ENCODE data around the gene ROBO2.

The ROBO2 gene

DNA sequence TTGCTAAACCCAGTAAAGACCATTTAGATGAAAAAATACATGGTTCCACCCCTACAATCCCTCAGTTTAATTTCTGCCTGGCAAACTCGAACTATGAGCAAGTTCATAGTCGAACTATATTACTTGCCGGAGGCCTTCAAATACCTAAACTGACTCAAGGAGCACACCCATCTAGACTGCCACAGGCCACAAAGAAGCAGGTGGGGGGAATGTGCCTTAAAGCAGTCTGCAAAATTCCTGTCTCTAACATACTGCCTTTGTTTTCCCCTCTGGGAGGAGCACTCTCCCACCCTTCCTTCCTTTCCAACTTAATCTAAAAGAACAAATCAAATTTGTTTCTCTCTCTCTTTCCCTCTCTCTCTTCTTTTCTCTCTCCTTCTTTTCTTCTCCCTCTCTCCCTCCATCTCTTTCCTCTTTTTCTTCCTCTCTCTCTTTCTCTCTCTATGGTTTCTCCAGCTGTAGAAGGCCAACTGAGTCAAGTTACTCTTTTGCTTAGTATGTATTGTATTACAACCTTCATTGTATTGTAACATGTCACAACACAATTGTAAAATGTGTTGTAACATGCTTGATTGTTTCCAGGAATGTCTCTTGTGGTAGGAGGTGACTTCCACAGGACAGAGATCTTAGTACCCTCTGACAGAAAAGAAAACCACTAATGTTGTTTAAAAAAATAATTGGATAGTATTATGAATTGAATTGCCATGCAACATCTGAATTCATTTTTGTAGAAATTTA, 496.3 kb downstream of the ROBO2 start:
- no peak overlapping the region for H3K27ac ChIP-seq
- TF ChIP-seq, protein P1, sequence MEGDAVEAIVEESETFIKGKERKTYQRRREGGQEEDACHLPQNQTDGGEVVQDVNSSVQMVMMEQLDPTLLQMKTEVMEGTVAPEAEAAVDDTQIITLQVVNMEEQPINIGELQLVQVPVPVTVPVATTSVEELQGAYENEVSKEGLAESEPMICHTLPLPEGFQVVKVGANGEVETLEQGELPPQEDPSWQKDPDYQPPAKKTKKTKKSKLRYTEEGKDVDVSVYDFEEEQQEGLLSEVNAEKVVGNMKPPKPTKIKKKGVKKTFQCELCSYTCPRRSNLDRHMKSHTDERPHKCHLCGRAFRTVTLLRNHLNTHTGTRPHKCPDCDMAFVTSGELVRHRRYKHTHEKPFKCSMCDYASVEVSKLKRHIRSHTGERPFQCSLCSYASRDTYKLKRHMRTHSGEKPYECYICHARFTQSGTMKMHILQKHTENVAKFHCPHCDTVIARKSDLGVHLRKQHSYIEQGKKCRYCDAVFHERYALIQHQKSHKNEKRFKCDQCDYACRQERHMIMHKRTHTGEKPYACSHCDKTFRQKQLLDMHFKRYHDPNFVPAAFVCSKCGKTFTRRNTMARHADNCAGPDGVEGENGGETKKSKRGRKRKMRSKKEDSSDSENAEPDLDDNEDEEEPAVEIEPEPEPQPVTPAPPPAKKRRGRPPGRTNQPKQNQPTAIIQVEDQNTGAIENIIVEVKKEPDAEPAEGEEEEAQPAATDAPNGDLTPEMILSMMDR (IDR thresholded peaks at IDR 0.05) = no peak
- no peak for TF ChIP-seq ZFX (IDR thresholded peaks at IDR 0.05; ENCODE audit: borderline replicate concordance)

GRCh38 chr3:77539014-77539413, 499.1 kb downstream of the ROBO2 start:
- TF ChIP-seq ZFX (IDR thresholded peaks at IDR 0.05; ENCODE audit: borderline replicate concordance) = no peak
- TF ChIP-seq, protein P1 (IDR thresholded peaks at IDR 0.05) = no peak
- no peak overlapping the region for H3K27ac ChIP-seq

GRCh38 chr3:77539677-77540076, 499.8 kb downstream of the ROBO2 start:
- no peak for TF ChIP-seq ZFX (IDR thresholded peaks at IDR 0.05; ENCODE audit: borderline replicate concordance)
- TF ChIP-seq, protein P1 (IDR thresholded peaks at IDR 0.05) = no peak
- H3K27ac ChIP-seq = no peak overlapping the region

DNA sequence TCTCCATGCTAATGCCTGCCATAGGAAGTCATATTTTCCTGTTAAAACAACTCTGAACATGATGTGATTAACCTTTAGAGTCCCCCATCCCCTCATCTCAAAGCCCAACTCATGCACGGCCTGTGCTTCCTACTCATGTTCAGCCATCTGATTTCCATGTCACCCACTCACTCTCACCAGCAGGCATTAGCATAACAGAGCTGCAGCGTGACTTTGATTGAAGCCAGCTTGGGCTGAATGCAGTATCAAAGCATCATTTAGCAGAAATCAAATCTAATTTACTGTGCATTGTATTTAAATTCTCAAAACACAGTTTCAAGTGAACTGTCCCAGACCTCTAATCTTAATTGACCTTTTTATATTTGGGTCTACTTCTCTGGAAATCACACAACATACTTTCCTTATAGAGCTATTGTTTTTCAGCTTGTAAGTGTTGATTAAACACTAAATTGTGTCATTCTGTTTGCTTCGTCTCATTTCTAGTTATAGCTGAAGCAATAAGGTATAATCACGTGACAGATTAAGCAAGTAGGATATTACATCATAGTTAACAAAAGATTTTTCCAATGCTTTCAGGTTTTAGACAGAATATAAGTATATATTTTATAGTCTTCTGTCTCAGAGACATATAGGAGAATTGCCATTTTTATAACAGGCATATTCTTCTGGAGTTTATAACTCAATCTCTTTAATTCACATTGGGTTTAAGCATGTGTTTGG, 501.5 kb downstream of the ROBO2 start:
- no peak overlapping the region for H3K27ac ChIP-seq
- TF ChIP-seq ZFX (IDR thresholded peaks at IDR 0.05; ENCODE audit: borderline replicate concordance) = no peak
- TF ChIP-seq, protein P1 (IDR thresholded peaks at IDR 0.05) = no peak

- no peak overlapping the region for H3K27ac ChIP-seq
- TF ChIP-seq, protein P1 (IDR thresholded peaks at IDR 0.05) = no peak
- TF ChIP-seq ZFX (IDR thresholded peaks at IDR 0.05; ENCODE audit: borderline replicate concordance) = no peak
Measured at GRCh38 chr3:77546246-77546645, 506.3 kb downstream of the ROBO2 start.

GRCh38 chr3:77549034-77549433, 509.1 kb downstream of the ROBO2 start:
- no peak overlapping the region for H3K27ac ChIP-seq
- TF ChIP-seq ZFX (IDR thresholded peaks at IDR 0.05; ENCODE audit: borderline replicate concordance) = no peak
- TF ChIP-seq, protein P1 (IDR thresholded peaks at IDR 0.05) = no peak

DNA sequence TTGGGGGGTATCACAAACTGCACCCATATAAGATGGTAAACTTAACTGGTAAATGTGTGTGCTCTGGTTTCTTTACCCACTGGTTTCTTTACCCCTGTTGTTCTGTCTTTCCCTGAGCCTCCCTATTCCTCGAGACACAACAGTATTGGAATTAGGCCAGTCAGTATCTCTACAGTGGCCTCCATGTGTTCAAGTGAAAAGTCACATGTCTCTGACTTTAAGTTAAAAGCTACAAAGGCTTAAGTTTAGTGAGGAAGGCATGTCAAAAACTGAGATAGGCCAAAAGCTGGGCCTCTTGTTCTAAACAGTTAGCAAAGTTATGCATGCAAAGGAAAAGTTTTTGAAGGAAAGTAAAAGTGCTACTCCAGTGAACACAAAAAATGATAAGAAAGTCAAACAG, 513.3 kb downstream of the ROBO2 start:
- no peak overlapping the region for H3K27ac ChIP-seq
- no peak for TF ChIP-seq ZFX (IDR thresholded peaks at IDR 0.05; ENCODE audit: borderline replicate concordance)
- TF ChIP-seq, protein P1 (IDR thresholded peaks at IDR 0.05) = no peak

Measured in 22Rv1 (cell line).